Keratinocyte (primary cell): Measurements from ENCODE around the gene YEATS4.

Experiments used
- EZH2 ChIP-seq: IDR thresholded peaks from one replicate; pipeline ENCODE4 v1.6.1; 2012; ENCODE audit warnings: inconsistent platforms, mild to moderate bottlenecking, low read length, moderate library complexity
- TF ChIP-seq, protein P1 (sequence below), 3 experiments: IDR thresholded peaks in 1 of 3; conservative IDR thresholded peaks in 1 of 3; optimal IDR thresholded peaks in 1 of 3; 2 replicates in 2 of 3; 3 replicates in 1 of 3; pipeline versions ENCODE3 to v1.5.1; 2011; ENCODE audit warnings: low read length in 3 of 3, mild to moderate bottlenecking in 3 of 3, moderate library complexity in 2 of 3, control low read depth in 1 of 3, inconsistent platforms in 1 of 3; ENCODE audit not compliant: insufficient read depth in 2 of 3; ENCODE audit errors: extremely low read depth in 1 of 3

DNA sequence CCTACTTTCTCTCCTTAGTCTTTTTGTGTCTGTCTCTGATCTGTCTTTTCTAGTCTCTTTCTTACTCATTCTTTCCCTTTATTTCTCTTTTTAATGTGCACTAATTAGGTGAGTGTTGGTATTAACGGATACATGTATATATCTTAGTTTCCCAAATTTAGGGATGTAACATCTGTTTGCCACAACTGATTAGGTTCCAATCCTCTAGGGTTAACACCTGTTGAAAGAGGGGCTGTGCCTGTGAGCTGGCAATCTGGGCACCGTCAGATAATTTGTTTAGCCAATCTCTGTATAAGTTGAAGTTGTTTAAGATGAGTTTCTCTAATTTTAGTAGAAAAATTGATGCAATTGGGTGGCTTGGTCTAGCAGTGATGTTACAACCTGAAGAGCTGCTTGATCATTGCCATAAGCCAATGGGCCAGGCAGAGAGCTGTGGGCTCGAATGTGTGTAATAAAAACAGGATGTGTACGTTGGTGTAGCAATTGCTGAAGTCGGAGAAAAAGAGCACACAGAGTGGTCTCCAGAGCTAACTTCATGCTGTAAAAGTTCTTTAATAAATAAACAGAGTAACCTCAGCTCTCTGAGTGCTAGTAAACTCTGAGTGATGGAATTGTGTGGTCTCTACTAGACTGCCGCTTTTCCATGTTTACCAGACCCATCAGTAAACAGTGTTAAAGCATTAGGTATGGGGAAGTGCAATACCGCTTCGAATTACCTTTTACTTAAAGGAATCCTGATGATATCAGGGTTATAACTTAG is 29.7 kb upstream of the YEATS4 start:
- TF ChIP-seq, protein P1, sequence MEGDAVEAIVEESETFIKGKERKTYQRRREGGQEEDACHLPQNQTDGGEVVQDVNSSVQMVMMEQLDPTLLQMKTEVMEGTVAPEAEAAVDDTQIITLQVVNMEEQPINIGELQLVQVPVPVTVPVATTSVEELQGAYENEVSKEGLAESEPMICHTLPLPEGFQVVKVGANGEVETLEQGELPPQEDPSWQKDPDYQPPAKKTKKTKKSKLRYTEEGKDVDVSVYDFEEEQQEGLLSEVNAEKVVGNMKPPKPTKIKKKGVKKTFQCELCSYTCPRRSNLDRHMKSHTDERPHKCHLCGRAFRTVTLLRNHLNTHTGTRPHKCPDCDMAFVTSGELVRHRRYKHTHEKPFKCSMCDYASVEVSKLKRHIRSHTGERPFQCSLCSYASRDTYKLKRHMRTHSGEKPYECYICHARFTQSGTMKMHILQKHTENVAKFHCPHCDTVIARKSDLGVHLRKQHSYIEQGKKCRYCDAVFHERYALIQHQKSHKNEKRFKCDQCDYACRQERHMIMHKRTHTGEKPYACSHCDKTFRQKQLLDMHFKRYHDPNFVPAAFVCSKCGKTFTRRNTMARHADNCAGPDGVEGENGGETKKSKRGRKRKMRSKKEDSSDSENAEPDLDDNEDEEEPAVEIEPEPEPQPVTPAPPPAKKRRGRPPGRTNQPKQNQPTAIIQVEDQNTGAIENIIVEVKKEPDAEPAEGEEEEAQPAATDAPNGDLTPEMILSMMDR (optimal IDR thresholded peaks at IDR 0.05 in 1 of 3, IDR thresholded peaks at IDR 0.05 in 1 of 3, conservative IDR thresholded peaks at IDR 0.05 in 1 of 3; ENCODE audit: extremely low read depth in 1 of 3, insufficient read depth in 2 of 3, low read length in 3 of 3): no peak
- TF ChIP-seq EZH2: no peak
